GOT3 (cell line): ENCODE data around the gene CD40LG.

Experiments used
- DNase-seq: peaks from one replicate; lab custom pipeline; 2025; ENCODE audit warnings: mixed read lengths; lab: John Stamatoyannopoulos, UW

CD40LG gene

DNA sequence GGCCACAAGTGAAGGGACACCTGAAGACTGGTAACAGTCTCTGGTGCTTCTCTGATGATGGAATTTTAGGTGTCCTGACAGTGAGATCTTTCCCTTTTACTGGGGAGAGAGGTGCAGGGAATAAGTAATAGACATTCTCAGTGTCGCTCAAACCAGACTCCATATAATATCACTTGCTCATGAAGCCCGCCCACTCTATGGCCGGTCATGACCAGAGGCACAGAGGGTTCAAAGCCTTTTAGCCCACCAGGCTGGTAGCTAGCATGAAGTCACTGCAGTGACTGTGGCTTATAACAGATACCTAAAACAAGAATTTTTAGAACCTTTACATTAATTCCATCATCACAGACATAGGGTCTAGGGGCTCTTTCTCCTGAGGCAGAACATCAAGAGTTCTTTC, 2.9 kb downstream of the CD40LG start:
- DNase-seq: no peak

DNA sequence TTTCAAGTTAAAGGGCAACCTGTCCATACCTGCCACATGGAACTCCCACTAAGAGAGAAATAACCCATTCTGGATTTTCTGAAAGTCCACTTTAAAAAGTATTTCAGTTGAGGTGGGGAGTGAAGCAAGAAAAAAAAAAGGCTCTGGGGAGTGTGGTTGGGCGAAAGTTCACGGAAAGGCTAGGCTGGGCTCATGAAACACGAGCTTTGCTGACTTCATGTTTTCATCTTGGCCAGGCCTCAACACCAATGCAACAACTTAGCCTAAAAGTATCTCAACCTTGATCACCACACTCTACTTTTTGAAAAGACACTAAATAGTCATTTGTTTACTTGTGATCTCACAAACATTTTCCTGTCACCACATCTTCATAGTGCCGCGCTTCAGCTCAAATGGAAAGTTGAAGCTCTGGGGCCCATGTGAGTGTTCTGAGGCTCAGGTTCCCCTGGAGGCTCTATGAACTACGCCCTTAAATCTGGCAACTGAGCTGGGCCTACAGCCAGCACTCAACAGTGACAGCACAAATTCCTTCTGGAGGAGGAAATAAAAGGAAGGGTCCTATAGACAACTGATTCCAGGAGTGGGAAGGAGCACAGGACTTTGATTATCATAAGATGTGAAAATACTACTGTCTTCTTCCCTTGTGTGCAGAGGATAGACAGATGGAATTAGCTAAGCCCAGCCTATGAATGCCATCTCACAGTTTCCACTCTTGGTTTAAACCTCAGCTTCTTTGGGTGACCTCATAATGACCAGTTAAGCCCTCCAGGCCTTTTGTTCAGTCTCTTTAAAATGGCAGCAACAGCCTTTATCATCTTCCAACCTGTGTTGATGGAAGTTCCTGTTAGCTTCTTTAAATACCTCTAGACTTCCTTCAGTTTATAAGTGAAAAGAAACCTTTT, 5.1 kb downstream of the CD40LG start:
- DNase-seq: no peak

DNA sequence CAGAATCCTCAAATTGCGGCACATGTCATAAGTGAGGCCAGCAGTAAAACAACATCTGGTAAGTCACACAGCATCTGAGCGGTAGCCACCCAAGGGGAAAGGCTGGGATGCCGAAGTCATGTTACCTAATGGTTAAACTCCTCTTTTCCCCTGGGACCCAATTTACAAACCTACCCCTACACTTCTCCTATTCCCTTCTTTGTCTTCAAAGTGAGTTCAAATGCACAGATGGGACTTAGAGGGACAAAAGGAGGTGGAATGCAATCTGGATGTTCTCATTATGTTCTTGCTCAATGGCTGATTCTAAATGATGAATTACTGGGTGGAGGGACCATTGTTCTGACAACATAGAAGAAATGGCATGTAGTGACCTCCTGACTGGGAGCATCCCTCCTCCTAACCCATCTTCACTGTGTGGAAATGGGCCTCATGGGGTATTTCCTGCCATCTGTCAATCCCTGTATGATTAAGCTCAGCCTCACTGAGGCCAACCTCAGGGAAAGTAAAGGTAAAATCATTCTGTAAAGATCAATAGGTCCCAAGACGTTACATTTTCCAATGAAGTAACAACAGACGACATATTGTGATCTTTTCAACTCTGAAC, 8.5 kb downstream of the CD40LG start:
- DNase-seq: no peak

DNA sequence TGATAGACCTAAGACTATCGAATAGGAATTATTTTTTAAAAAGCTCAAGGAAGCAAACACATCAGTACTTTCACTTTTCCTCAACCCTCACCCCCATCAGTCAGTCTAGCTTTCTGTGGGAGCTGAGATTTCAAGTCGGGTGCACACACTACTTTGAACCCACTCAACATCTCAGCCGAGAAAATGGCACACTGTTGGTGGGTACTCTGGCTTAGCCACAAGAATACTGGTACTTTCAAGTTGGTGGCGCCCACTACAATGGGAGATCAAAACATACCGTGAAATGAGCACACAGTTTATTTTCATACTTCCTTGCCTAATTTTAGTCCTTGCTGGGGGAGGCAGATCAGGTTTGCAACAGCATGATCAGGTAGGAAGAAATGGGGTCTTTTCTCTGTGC, 10.2 kb downstream of the CD40LG start:
- no peak for DNase-seq

DNA sequence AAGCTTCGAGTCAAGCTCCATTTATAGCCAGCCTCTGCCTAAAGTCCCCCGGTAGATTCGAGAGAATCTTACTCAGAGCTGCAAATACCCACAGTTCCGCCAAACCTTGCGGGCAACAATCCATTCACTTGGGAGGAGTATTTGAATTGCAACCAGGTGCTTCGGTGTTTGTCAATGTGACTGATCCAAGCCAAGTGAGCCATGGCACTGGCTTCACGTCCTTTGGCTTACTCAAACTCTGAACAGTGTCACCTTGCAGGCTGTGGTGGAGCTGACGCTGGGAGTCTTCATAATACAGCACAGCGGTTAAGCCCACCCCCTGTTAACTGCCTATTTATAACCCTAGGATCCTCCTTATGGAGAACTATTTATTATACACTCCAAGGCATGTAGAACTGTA, 11.2 kb downstream of the CD40LG start:
- no peak for DNase-seq

DNA sequence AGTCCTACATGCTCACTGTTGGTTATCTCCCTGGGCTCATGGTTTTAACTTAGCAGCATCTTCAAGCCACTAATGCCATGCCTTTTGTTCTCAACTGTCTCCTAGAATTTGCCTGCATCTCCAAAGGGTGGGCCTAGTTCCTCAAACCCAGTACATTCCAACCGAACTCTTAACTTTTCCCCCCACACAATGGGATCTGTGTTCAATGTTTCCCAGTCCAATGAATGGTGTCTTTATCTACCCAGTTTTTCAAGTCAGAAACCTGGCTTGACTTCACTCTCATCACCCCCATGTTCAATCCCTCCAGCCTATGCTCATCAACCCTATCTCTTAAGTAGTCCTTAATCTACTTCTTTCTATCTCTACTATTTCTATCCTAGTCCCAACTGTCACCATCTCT, 12.9 kb downstream of the CD40LG start:
- no peak for DNase-seq

DNA sequence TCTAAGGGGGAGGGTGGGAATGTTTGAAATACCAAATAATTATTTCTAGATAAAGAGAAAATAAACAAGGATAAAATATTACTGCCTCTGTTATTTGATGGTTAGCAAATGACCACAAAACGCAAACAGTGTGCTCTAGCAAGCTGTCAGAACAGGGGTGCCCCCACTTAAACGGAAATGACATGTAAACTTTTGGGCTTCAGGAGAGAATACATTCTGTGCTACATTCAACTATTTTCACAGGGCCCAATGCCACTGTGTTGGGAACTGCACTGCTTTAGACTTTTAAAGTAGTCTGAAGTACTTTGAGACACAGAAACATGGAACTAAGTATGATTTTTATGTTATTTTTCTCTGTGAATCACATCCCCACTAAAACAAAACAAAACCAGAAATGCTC, 14.1 kb downstream of the CD40LG start:
- no peak for DNase-seq

DNA sequence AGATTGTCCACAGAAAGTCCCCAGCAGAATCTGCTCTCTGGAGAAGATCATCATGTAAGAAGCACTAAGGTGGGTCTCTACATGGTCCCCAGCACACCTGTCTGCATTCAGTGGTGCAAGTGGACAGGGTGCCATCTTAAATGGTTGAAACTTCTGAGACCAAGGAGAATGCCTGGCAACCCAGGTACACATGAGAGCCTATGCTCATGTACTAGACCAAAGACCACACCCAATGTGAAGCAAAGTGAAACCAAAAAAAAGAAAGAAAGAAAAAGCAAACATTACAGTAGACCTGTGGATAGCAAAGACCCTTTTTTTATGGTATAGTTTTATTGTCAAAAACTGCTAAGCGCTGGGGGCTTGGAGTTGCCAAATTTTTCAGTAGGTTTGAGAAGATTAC, 15.0 kb downstream of the CD40LG start:
- DNase-seq: no peak

DNA sequence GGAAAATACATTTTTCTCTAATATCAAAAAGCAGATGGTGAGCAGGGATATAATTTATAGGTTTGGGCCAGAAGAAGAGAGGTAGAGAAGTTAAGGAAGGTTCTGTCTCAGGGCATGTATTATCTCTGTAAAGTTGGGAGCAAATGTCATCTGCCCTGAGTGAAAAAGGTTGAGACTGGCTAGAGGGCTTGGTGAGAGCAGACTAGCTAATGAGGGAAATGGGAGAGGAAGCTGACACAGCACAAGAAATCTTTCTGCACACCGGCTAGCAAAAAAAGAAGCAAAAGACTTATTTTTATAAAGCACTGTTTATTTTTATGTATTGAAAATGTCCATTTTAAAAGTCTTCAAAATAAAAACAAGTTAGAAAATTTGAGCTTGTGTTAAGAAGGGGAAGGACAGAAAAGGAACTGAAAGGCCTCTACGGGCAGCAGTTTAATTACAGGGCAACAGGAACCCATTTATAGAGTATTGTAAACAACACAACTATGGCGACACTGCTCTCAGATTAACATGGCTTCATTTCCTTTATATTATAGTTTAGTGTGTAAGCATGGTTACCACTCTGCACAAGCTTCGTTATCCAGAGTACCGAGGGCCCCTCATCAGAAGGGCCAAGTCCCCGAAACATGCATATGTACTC, 17.4 kb downstream of the CD40LG start:
- no peak for DNase-seq

DNA sequence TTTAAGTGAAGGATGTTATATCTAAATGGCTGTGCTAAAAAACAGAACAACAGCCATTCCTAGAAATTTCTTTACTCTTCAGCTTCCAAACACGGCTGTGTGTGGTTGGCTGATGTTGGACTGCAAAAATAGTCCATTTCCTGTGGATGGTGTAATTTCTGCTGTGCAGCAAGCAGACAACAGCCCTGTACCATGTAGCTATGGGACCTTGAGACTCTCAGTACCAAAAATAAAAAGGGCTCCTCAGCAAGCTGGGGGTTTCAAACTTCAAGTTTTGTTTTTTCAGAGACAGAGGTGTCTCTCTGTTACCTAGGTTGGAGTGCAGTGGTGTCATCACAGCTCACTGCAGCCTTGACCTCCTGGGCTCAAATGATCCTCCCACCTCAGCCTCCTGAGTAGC, 18.1 kb downstream of the CD40LG start:
- no peak for DNase-seq

DNA sequence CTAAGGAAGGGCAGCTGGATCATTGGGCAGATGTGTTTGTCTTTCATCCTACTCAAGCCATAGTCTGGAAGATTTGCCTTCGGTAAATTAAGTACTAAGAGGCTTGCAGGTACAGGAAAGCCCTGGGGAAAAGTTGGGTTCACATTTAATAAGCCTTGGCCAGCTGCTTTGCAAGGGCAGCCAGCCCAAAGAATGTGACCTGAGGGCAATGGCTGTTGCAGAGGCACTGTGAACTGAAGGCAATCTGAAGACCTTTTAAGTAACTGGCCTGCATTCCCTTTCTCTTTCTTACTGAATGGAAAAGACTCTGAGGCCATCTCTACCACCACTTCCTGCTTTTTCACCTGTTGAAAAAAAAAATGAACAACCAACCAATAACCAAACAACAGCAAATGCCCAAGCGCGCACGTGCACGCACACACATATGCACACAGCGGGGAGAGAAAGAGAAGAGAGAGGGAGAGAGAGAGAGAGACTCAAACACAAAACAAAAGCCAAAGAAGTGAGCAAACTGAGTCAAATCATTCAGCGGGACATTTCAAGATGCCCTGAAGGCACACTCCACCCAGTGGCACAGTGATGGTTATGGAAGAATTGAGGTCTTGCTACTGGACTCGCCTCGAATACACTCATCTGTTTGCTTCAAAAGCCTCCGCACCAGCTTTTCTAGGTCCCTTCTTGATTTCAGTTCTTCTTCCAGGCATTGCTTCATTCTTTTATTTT, 19.6 kb downstream of the CD40LG start:
- no peak for DNase-seq

DNA sequence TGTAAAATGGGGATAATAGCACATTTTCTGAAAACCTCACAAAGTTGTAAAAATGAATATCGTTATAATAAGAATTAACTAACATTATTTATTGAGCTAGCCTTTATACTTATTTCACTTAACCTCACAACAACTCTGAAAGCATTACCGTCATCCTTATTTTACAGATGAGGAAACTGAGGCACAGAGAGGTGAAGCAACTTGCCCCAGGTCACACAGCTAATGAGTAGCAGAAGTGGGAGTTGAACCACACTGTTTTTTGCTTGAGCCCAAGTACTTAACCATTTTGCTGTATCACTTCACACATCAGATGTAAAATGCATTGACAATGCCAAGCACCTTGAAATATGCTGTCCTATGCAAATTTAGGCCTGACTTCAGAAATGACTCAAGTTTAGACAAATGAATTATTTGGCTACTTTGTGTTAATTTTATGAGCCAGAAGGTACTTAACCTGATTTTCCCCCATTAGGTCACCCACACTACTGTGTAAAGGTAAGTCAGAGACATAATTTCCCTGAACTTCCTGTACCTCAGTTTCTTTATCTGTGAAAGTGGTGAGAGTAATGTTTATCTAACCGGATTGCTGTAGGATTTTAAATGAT, 23.1 kb downstream of the CD40LG start:
- no peak for DNase-seq

DNA sequence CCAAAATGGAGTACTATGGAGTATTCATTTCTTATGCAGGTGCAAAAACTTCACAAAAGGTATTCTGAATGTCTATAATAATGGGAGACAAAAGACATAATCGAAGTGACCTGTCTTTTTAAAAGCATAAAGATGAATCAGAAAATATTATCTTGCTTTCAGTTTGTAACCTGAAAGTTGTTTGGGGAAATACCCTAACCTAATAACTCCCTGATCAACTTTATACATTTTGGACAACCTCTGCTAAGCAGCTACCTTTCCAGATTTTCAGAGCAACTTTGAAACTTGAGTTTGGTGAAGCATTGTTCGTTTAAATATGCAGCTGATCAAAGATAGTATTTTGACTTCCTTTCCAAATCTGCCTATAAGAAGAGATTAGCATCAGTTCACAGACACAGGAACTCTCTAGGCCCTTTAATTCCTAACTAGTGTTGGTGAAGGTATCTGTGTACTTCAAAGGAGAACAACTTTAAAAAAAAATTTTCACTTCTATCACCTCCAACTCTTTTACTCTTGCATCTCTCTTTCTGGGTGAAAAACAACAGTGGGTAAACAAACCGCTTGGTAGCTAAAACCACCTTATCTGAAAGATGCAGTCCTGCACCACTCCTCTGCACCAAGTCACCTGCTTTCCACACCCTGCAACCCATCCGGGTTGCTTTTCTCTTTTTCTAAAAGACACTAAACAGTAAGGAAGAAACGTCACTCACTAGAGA, 26.5 kb downstream of the CD40LG start:
- DNase-seq: no peak

DNA sequence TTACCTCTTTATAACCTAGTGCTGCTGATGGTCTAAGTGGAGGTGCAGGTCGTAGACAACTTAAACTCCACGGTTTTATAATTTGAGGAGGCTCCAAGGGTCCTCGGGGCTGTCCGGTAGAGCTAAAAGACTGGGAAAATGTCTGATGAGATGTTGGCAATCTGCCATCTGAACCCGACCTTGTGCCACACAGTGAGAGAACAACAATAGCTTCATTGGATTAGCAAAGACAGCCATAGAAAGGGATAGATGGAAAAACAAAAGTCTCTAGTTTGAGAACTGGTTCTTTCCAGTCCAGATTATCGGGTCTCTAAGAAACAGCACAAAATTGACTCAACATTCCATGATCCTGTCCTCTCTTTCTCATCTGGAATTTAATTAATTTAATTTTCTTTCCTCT, 31.6 kb downstream of the CD40LG start:
- DNase-seq: no peak

DNA sequence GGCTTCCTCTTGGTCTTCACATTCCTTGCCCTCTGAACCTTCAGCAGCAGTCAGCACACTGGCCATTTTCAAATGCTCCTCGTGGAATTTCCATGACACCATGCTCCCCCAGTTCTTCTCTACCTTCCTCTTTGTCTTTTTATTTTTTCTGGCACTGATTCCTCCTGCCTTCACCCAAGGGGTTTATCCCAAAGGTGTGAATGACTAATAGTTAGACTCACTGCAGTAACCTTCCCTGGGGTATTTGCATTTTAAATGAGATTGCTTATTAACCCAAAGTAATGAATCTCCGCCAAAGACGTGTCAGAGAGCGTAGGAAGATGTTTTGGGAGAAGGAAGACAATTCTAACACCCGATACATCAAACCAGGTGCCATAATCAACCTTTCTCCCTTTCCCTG, 36.2 kb downstream of the CD40LG start:
- DNase-seq: no peak

DNA sequence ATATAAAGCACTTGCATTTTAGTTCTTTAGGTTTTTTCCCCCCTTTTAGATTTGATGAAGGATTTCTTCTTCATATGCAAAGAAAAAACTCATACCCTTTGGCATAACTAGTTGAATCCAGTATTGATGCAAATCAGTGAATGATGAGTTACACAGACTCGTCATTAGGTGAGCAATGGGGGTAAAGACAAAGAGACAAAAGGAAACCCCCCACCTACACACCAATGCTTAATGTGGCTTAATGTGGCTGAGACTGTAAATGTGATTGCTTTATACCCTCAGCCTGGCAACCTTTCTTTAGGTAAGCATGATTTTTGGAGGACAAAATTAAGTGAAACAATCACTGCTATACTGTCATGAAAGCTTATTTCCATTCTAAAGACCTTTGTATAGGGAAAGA, 39.5 kb downstream of the CD40LG start:
- no peak for DNase-seq

DNA sequence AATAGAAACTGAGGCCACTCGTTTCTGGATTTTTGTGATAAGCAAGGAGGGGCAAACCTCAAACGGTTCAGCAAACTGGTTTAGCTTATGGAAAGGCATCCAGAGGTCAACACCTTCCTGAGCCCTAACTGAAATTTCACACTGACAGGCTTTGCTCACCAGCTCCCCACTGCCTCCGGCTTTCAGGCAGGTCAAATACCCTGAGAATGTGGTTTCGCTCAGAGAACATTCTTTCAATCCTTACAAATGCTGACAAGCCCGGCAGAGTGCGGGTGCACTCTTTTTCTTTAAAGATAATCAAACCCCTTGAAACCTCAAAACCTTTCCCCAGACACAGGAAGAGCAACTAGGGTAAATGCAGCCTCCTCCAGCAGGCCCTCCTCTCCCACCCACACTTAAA, 41.5 kb downstream of the CD40LG start:
- DNase-seq: no peak

DNA sequence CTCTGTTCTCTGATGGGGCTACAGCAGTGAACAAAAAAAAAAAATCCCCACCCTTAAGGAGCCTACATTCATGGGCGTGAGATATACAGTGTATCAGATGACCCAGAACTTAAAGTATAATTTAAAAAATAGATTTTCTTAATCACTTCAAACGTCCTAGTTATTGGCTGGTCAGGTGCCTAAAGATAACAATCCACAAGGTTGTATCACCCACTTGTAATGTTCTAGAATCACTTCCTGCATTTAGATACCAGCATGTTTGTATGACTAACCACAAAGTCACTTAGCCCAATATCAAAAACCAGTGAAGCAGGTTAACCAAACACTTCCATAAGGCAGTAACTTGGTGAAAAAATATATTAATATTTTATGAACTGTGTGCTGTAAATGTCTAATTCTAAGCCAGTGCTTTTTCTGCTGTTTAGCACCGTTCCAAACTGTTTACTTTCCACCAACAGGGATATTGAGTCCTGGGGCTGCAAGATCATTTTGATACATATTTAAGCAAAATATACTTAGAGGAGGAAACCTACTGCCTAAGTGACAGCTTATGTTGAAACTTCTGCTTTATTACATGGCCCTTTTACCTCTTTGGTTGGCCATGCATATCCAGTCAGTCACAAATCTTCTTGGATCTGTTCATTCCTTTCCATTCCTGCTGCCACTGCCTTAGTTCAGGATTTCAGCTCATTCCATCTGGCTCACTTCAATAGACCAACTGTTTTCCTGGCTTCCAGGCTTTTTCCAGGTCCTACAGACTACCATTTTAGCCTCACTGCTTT, 43.3 kb downstream of the CD40LG start:
- DNase-seq: no peak

DNA sequence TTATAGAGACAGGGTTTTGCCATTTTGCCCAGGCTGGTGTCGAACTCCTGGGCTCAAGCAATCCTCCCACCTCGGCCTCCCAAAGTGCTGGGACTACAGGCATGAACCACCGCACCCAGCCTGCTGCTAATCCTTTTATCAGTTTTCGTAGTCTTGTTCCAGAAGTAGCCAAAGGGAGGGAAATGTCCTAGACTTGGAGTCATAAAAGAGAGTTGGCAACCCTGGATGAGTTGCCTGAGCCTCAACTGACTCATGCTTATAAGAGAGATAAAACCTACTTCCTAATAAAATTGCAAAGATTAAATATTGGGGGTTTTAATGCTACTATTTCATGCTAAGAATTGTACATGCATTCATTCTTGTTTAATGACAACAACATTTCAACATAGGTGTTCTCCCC, 44.3 kb downstream of the CD40LG start:
- no peak for DNase-seq

DNA sequence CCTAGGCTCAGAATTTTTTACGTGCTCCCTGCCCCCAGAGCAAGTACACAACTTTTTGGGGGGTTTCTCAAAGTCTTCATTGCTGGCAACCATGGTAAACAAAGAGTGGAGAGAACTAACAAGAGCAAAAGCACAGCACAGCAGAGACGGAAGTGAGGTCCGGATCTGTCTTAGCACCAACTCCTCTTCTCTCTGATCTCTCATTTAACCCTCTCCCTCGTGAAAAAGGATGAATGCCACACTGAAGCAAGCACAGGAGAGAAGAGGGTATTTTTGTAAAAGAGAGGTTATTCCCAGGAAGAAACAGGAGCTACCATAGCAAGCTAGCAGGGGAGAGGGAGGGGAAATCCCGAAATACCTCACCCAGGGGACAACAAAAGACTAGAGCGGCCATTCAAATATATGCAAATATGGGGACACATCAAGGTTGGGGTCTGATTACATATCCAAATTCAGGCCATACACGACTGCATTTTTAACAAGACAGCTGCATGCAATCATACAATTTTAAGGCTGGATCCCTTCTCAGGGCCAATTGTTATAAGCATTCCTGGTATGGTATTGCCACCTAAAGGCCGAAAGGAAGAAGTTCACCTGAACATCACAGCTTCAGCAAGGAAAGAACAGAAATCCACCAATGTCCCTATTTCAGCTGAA, 46.6 kb downstream of the CD40LG start:
- DNase-seq: no peak
